GM18517 (cell line): ENCODE data around the gene LRPPRC.
"Not testable (repeated sequence)": the region's sequence is repeated elsewhere in the genome, so short reads cannot be mapped to it uniquely, and the experiment has no call there.

ENCODE experiments used
- ATAC-seq: cut with Tn5 transposase; IDR thresholded peaks from one replicate; pipeline ENCODE4 v1.9.1; 2021; ENCODE audit warnings: mild to moderate bottlenecking, moderate library complexity; ENCODE audit not compliant: unreplicated experiment

LRPPRC gene

DNA sequence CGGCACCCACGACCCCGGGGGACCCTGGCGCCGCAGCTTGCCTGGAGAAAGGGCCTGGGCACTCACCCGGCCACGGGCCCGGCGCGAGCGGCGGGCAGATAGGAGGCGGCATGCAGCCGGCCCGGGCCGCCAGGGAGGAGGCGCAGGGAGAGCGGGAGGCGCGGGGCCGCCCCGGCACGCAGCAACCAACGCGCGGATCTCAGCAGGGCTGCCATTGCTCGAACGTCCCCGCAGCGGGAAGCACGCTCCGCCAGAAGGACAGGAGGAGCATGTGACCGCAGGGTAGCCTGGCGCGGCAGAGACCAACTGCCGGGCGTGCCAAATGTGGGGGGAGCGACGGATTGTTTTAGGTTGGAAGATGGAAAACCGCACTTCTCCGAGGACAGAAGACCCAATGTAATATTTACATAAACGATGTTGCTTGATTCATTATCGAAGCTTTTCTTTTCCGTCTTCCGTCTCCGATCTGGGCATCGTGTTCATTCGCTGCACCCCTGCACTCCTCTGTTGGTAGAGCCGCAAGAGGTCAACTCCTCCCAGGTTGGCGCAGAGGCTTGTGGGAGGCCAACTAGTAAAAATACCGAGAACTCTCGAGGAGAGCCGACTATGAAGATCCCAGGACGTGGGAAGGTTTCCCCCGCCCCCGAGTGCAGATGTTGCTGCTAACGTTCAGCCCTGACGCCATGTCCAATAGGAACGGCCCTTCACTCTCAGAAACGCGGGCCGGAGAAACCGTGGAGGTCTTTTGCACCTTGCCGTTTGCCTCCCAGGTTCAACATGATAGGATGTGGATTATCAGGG is at the start of gene LRPPRC:
Gene LRPPRC, minus strand, starts transcription at position 257 of the 801 bp plus-strand sequence. Its CDS starts 42 bp downstream, at position 215.
- peak; percentile 85 for ATAC-seq

DNA sequence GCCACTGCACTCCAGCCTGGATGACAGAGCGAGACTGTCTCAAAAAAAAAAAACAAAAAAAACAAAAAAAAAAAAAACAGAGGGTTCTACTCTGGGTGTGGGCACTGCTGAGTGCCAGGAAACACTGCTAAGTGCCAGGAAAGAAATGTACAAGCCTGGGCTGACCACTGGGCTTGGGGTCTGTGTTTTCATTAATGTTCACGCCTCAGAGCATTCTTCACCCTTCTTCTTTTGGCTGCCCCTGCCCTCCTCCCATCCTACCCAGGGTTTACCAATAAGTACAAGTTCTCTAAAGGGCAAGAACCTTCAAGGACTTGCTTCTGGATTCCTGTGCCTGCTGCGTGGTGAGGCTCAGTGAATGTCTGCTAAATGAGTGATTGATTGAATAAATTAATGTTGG is 49.3 kb upstream of the LRPPRC start:
- no peak for ATAC-seq

DNA sequence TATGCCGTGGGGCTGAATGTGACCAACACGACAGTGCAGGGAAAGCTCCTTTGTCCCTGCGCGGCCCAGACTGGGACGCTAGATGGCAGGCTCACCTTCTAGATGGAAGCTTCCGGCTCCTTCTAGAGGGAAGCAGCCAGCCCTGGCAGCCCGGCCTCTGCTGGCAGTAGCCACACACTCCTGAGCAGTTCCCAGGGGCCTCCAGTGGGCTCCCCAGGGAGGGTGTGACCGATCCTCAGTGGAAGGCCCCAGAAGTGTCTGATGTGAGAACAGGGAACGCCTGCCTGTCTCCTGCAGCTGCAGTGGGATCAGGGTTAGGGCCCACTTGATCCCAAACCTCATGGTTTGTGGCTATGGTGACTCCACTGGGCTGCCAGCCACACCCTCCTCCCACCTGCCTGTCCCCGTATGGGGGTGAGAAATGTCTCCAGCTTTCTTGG is 48.5 kb upstream of the LRPPRC start:
- ATAC-seq: peak; percentile 91

DNA sequence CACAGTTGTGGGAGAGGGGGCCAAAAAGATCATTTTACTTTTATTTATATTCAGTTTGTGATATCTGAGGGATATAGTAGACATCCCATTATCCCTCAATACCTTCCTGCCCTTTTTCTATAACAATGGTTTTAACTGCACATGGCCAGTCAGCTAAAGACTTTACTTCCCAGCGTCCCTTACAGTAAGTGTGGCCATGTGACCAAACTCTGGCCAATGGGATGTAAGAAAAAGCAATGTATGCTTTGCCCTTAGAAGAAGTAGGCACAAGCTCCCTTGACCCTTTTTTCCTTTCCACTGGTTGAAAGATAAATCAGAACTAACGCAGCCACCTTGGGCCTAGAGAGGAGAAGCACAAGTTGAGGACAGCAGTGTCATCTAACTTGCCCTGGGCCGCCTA is 44.6 kb upstream of the LRPPRC start:
- no peak for ATAC-seq

DNA sequence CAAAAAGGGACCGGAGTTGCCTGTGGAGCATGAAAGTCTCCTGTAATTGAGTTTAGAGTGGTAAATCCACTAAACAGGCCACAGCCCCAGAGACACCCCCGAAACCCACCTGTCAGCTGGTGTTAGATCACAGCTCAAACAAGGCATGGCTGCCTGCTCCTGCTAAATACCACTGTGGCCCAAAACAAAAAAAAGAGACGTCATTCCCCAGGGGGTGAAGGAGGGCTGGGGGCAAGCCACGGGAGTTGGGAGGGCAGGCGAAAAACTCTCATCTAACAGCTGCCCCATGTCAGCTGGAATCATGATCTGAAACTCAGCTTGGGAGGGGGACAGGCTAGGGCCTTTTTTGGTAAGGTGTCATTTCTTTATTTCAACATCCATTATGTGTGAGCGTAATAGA is 42.5 kb upstream of the LRPPRC start:
- ATAC-seq: no peak

DNA sequence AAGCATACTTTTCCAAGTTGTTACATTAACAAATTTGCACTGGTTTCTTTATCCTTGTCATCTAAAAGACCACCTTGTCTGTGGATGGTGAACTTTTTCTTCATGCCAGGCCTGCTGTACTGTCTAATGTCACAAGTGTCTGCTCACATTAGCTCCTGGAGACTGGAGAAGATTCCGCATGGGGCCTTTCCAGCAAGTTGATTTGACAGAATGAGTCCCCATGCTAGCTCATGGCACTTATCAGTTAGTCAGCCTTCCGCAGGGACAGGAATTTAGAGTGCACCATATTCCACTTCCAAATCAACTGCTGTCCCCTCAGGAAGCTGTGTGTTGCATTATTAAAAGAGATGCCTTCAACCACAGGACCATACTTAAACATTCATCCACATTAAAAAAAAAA is 41.4 kb upstream of the LRPPRC start:
- ATAC-seq: no peak

DNA sequence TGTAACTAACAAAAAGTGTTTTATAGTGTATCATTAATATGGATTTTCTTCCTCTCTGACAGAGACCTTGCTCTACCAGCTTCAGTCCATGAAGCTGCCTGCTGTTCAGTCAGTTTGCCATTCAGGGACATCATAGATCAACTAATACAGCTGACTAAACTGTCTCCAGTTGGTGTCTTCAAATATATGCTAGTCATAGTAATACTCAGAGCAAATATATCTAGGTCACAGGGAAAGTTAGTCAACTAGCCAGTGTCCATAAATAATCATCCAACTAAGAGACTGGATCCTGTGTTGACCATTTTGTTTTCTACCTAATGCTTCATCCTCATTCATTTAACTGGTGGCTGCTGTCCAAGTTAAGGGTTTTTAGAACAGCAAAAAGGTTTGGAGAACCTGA is 38.2 kb upstream of the LRPPRC start:
- ATAC-seq: no peak

DNA sequence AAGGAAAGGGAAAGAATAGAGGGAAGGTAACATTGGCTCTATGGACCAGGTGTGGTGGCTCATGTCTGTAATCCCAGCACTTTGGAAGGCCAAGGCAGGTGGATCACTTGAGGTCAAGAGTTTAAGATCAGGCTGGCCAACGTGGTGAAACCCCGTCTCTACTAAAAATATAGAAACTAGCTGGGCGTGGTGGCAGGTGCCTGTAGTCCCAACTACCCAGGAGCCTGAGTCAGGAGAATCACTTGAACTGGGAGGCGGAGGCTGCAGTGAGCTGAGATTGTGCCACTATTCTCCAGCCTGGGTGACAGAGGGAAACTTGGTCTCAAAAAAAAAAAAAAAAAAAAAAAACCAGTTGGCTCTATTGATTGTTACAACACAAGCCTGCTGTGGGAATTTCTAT is 31.3 kb upstream of the LRPPRC start:
- ATAC-seq: not testable (repeated sequence)

DNA sequence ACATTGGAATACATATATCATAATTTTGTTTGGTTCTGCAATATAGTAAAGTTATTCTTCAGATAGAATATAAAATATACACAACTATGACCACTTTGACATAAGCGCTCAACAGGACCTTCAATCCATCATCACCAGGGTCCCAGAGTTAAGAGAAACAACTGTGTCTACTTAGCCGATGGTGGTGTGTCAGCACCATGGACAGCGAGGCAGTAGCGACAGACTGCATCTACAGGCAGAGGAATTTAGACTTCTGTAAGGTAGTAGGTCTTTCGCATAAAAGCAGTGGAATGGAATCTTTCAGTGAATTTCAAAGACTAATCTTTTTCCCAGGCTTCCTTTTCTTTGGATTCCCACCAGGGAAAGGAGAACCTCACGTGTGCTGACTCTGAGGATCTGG is 20.5 kb upstream of the LRPPRC start:
- no peak for ATAC-seq

DNA sequence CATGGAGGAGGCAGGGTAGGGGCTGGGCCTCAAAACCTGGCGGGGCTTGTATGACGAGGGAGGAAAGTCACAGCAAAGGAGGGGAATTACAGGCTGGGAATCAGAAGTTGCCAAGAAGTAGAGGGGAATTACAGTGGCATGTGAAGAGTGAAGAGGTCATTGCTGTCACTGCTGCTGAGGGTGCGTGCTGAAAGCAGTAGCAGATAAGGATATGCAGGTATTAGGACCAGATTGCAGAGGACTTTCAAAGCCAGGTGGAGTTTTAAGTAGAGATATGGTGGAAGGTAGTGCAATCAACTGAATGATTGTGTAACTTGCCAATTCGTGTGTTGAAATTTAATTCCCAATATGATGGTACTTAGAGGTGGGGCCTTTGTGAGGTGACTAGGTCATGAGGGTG is 19.4 kb upstream of the LRPPRC start:
- no peak for ATAC-seq

DNA sequence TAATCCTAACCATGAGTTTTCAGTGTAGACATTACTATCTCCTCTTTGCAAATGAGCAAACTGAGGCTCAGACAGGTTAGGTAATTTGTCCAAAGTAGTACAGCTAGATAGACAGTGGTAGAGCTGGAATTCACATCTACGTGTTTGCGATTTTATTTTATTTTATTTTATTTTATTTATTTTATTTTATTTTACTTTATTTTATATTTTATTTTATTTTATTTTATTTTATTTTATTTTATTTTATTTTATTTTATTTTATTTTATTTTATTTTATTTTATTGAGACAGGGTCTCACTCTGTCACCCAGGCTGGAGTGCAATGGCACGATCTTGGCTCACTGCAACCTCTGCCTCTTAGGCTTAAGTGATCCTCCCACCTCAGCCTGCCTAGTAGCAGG is 17.4 kb upstream of the LRPPRC start:
- not testable (repeated sequence) for ATAC-seq

DNA sequence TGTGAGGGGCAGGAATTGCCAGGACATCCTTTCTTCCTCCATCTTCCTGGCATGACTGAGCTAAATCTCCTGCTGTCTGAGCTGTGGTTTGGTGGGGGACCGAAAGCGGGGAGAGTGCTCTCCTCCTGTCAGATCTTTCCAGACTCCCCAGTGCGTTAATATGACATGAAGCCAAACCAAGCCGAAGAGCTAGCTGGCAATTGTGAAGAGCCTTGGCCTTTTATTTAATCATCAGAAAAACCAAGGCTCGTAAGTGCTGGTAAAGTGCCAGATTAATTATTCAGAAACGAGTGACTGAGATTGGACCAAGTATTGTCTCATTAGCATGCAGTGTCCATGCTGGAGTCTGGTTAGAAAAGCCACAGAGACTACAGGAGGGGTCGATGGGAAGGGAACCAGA is 14.5 kb upstream of the LRPPRC start:
- no peak for ATAC-seq

DNA sequence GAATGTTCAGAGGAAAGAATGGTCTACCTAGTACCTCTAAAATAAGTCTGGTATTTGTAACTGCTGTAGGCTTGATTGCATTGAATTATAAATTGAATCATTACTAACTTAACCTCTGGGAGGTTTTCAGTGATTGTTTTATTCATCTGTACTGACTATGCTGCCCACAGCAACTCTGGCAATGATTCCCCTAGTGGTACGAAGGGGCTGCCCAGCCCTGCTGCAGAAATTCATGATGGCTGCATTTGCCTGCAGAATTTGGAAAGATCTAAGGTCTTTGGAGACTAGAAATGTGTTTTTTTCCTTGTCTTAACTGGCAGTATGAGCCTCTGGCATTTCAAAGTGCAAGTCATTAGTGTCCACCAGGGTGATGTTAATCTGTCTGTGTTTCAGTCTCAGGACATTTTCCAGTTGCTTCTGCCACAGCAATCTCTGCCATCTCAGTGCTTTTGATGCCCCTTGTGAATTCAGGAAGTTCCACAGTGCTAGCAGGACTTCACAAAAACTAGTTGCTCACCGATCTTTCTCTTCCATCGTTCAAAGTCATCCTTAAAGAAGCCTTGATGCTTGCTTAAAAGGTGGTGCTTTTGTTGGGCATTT is 13.4 kb upstream of the LRPPRC start:
- no peak for ATAC-seq

DNA sequence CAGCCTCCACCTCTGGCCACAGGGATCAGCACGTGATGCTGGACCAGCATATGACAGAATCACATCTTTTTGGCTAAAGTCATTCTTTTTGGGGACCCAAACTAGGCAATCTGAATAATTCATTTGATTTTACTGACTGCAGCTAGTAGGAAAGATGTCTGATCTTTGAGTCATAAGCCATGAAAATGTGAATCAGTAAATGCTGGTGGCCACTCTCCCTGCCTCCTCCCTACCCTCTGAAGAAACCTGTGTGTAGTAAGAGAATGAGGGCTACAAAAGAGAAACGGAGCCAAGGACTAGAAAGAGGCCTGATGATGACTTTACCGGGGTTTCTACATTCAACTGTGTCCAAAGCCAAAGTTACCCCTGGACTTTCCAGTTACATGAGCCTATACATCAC is 10.1 kb upstream of the LRPPRC start:
- no peak for ATAC-seq

DNA sequence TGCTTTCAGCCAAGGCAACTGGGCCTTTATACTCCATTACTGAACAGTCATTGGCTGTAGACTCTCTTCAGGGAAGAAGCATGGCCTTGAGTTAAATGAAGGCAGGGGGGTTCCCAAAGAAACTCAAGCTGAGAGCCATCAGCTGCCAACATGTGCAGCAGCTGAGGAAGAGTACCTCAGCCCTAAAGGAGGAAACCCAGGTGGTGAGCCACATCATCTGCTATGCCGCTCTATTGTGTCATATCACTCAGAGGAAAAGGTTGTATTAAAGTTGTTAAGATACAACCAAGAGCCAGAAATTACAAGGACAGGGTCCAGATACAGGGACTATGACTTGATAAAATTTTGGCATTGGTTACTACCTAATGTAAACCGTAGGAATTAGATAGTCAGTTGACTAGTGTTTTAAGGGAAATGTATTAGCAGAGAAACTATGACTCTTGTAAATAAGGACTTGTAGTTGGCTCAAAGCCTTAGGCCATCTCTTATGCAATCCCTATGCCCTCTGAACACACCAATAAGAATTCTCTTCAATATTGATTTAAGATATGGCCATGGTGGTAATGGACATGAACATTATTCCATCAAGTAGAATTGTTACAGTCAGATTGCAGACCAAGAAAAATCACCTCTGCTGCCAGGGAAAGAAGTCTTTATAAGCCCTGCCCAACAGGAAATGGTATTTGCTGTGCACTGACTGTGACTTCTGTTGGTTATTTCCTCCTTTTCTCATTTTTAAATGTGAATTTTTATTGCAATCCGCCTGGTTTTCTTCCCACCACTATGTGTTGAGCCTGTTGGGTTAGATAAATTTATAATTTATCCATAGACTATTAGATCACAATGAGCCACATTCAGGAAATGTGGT is 9.2 kb upstream of the LRPPRC start:
- no peak for ATAC-seq

DNA sequence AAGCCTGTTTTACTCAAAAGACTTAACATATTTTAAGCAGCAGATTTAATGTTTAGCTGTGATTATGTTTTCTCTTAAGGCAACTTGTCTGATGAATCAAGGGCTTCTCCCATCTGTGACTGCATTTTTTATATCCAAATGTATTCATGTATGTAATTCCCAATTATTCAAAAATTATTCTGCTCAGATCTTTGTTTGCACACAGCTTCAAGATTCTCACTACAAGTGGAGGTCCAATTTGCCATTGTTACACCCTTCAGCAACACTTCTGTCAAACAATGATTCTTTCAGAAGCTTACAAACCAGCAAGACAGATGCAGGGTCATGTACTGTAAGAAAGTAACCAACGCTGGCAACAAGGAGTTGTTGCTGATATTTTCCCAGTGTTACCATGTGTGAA is 5.9 kb upstream of the LRPPRC start:
- ATAC-seq: no peak

DNA sequence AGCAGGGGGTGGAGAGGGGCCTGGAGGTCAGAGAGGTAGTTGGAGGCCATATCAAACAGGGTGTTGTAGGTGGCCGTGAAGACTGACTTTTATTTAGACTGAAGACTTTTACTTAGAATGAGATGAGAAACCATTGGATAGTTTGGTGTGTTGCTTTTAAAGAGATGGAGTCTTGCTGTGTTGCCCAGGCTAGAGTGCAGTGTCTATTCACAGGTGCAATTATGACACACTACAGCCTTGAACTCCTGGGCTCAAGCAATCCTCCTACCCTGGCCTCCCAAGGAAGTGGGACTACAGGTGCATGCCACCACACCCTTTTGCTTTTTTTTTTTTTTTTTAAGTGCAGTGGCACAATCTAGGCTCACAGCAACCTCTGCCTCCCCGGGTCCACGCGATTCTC is 2.5 kb upstream of the LRPPRC start:
- no peak for ATAC-seq

DNA sequence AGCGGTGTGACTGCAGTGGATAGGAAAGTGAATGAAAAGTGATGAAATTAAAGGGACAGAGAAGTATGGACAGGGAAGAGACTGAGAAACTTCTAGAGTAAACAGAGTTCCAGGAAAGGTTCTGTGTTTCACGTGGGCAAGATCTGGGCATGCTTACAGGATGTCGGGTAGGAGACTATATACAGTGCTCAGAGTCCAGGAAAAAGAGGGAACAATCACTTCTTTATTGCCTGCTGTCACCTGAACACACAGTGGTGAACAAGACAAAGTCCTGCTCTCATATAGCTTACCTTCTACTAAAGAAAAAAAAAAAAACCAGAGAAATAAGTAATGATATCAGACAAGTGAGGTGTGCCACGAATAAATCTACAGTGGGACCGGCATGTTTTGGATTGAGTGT is 2.4 kb downstream of the LRPPRC start:
- no peak for ATAC-seq

DNA sequence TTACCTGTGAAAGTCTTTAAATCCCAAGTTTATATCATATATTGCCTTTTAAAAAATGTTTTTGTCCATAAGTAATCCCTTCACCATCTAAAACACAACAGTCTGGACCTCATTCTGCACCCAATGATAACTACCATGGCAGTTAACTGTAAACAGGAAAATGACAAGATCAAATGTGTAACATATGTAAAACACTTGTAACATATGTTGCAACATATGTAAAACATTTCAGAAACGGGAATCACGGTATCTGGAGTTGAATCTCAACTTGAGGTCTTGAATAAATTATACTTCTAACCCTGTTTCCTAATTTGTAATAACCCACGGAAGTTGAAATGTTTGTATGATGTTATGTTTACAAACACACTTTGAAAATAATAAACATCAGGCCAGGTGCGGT is 6.2 kb downstream of the LRPPRC start:
- no peak for ATAC-seq

DNA sequence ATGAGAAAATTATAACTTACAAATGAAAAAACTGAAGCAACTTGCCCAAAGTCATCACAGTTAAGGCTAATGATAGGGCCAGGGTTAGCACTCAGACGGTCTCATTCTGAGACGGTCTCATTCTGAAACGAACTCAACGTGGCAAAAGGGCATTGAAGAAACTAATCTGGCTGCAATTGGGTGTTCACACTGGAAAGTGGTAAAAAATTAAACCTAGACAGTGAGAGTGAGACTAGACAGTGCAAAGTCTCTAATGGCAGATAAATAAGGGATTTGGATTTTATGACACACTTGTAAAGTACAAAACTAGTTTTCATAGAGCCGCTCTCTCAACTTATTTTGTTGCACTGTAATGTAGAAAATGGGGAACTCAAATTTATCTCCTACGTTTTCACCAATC is 9.2 kb downstream of the LRPPRC start:
- ATAC-seq: no peak

DNA sequence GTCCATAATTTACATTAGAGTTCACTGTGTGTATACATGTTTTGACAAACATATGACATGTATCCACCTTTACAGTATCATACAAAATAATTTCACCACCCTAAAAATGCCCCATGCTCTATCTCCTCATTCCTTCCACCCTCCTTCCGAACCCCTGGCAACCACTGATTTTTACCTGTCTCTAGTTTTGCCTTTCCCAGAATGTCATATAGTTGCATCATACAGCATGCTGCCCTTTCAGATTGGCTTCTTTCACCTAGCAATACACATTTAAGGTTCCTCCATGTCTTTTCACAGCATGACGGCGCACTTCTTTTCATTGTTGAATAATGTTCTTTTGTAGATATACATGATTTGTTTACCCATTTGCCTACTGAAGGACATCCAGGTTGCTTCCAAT is 10.4 kb downstream of the LRPPRC start:
- no peak for ATAC-seq

DNA sequence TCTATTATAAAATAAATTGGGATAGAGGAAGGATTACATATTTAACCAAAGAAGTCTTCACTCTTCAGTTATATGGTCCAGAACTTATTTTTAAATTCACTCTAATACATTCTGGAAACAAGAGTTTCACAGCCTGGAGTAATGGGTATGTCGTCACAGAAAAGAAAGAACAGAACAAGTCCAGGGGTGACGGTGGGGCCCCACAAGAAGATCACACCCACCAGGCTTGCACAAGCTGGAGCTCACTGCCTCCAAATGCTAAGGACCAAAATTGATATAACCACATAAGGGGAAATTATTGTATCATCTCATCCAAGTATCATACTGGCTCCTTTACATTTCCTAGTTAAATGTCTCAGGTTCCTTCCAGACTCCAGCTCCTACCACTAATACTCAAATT is 11.3 kb downstream of the LRPPRC start:
- ATAC-seq: no peak
